ENCODE results near the gene ASCL2. TPM values are rescaled to one million over a fixed set of nuclear protein-coding genes. Genes with fewer than 3 reads are reported as not detected.

Gene ASCL2
- total RNA-seq, 1 donor from 2014 or later = 0.16 TPM

DNA sequence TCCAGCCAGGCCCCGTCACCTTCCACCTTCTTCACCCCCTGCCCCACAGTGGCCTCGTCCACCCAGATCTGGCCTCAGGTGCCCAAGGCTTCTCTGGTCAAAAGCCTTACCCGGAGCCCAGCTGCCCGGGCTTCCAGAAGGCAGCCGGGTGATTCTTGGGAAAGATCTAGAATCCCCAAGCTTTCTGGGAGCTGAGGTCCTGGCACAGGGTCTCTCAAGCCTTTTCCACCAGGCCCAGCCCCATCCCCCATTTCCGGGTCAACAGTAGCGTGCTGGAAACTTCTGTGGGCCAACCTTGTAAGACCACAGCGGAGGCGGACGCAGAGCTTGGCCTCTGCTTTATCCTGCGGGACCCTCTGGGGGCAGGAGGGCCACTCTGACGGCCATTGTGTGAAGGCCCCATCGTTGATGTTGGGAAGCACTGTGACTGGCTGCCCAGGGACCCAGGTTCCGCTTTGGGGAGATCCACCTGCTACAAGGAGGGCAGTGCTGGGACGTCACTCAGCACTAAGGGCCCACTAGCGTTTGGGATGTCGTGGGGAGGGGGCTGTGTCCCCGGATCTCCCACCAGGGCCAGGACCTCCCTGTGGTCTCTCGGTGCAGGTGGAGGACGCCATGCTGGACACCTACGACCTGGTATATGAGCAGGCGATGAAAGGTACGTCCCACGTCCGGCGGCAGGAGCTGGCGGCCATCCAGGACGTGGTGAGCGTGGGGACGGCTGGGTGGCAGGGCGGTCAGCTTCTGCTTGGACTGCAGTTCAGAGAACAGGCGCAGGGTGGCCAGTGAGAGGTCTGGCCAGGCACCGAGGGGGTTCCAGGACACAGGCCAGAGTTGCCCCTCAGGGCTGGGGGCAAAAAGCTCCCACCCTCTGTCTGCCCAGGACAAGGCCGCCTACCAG lies 42.9 kb upstream of the ASCL2 start:
- Mint-ChIP-seq H3K36me3 (ENCODE audit: low read depth) (no peaks in the 10 kb centered on the region), H3K9me3 (no peaks in the 10 kb centered on the region), H3K27ac (ENCODE audit: unreplicated experiment) (no peak overlapping the region), H3K4me1 (no peaks in the 10 kb centered on the region), H3K27me3 (ENCODE audit: low read depth) (no peaks in the 10 kb centered on the region), H3K4me3 (no peak overlapping the region)
- DNase-seq (ENCODE audit: low read depth, low spot score) = no peak
- TF ChIP-seq, protein P1, sequence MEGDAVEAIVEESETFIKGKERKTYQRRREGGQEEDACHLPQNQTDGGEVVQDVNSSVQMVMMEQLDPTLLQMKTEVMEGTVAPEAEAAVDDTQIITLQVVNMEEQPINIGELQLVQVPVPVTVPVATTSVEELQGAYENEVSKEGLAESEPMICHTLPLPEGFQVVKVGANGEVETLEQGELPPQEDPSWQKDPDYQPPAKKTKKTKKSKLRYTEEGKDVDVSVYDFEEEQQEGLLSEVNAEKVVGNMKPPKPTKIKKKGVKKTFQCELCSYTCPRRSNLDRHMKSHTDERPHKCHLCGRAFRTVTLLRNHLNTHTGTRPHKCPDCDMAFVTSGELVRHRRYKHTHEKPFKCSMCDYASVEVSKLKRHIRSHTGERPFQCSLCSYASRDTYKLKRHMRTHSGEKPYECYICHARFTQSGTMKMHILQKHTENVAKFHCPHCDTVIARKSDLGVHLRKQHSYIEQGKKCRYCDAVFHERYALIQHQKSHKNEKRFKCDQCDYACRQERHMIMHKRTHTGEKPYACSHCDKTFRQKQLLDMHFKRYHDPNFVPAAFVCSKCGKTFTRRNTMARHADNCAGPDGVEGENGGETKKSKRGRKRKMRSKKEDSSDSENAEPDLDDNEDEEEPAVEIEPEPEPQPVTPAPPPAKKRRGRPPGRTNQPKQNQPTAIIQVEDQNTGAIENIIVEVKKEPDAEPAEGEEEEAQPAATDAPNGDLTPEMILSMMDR (conservative IDR thresholded peaks at IDR 0.05) = no peak

DNA sequence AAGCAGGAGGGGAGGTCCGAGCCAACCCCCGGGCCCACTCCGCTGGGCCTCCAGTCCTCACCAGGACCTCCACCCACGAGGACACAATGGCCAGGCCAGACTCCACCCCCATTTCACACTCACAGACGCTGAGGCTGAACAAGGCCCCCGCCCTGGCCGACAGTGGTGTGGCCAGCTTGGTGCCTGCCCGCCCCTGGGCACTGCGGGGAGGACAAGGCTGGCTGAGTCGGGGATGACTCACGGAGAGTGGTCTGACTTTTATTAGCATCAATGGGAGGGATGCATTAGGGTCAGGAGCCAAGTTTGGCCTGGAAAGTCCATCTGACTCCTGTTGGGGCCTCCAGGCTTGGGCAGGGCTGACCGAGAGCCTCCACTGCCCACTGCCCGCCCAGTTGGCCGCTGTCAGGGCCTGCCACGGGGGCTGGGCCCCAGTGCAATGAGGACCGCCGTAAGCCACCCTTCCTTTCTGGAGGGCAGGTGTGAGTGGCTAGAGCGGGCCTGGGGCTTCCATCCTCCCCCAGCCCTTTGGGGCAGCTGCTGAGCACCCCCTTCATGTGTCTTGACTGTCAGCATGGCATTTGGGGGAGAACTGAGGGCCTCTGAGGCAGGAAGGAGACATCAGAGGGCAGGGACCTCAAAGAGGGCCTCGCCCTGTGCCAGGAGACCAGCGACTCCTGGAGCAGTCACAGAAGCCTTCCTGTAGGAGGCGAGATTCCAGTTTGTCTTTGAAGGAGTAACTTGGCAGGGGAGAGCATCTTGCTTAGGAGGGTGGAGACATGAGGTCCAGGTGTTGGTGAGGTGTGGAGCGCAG lies 42.0 kb upstream of the ASCL2 start:
- Mint-ChIP-seq H3K36me3 (ENCODE audit: low read depth) (no peaks in the 10 kb centered on the region), H3K4me1 (no peaks in the 10 kb centered on the region), H3K9me3 (no peaks in the 10 kb centered on the region), H3K27me3 (ENCODE audit: low read depth) (no peaks in the 10 kb centered on the region), H3K27ac (ENCODE audit: unreplicated experiment) (no peak overlapping the region), H3K4me3 (no peak overlapping the region)
- no peak for DNase-seq (ENCODE audit: low read depth, low spot score)
- TF ChIP-seq, protein P1 (conservative IDR thresholded peaks at IDR 0.05) = no peak

DNA sequence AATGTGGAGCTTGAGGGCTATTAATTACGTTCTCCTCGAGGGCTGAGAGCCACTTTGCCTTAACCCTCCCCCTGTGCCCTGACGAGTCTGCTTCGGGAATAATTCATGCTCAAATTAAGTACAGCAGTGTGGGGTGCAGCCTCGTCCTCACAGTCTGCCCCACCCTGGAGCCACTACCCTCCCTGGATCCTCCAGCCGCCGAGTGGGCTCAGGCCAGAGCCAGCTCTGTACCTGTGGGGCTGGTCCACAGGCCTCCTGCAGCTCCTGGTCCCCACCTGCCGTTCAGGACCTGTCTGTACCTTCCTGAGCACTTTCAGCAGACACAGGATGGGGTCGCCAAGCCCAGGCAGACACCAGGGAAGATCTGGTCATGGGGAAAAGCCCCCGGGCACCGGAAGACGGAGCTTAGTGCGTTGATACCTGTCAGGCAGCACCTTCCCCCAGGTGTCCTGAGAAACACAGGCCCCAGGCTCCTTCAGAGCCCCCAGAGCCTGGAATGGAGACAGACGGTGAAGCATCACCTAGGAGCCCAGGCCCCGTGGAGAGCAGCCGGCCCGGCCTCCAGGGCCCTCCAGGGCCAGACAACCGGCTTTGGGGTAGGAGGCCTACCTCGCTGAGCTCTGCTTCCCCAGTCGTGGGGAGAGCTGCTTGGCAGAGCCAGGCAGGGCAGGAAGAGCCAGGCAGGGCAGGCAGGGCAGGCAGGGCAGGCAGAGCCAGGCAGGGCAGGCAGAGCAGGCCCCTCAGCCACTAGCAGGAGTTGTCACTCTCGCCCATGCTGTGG lies 41.2 kb upstream of the ASCL2 start:
- no peaks in the 10 kb centered on the region for H3K36me3 Mint-ChIP-seq (ENCODE audit: low read depth)
- no peak overlapping the region for H3K27ac Mint-ChIP-seq (ENCODE audit: unreplicated experiment)
- no peak overlapping the region for H3K4me3 Mint-ChIP-seq
- no peaks in the 10 kb centered on the region for H3K9me3 Mint-ChIP-seq
- DNase-seq (ENCODE audit: low read depth, low spot score) = no peak
- no peaks in the 10 kb centered on the region for H3K27me3 Mint-ChIP-seq (ENCODE audit: low read depth)
- H3K4me1 Mint-ChIP-seq = no peaks in the 10 kb centered on the region
- TF ChIP-seq, protein P1 (conservative IDR thresholded peaks at IDR 0.05) = no peak

DNA sequence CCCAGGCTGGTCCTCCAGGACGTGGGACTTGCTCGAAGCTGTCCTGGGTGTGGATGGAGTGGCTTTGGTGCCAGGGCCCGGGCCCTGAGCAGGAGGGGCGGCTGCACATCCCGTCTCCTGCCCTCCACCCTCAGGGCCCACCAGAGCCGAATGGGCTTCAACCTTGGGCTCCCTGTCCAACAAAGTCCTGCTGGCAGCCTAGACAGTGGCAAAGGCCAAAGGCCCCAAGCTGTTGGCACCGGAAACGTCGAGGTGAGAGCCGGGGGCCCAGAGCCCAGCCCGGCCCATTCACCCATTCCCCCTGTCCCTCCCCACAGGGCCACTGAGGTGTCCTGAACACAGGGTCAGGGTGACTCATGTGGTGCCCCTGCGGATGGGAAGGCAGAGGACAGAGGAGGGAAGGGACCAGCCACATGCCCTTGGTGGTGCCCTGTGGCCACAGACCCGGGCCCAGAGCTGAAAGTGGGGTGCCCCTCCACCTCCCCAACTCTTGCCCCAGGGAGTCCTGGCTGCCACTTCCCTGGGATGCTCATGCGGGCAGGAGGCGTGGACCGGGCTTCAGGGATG lies 40.5 kb upstream of the ASCL2 start:
- no peaks in the 10 kb centered on the region for H3K9me3 Mint-ChIP-seq
- no peak overlapping the region for H3K27ac Mint-ChIP-seq (ENCODE audit: unreplicated experiment)
- TF ChIP-seq, protein P1 (conservative IDR thresholded peaks at IDR 0.05) = no peak

More for the DNA sequence above, 40.5 kb upstream of the ASCL2 start:
- Mint-ChIP-seq H3K36me3 (ENCODE audit: low read depth) (no peaks in the 10 kb centered on the region), H3K4me1 (peaks cover 6% of the 10 kb centered on the region), H3K4me3 (no peak overlapping the region), H3K27me3 (ENCODE audit: low read depth) (no peaks in the 10 kb centered on the region)
- DNase-seq (ENCODE audit: low read depth, low spot score) = no peak

Data from neural crest cell (in vitro differentiated cells).